GM12873 (cell line): ENCODE results near the gene TINCR.

ENCODE experiments used
- CTCF ChIP-seq: IDR thresholded peaks from 2 replicates; pipeline ENCODE4 v1.5.1; 2012; ENCODE audit warnings: low read depth, mild to moderate bottlenecking, moderate library complexity, low read length, control low read depth; ENCODE audit not compliant: insufficient read depth; ENCODE audit errors: missing control alignments

Gene TINCR

GRCh38 chr19:5554828-5555227 lies 12.9 kb downstream of the TINCR start:
- no peak for TF ChIP-seq CTCF

GRCh38 chr19:5553892-5554291 lies 13.9 kb downstream of the TINCR start:
- TF ChIP-seq CTCF, result no peak

- TF ChIP-seq CTCF, result peak; percentile 47
These were observed 19.9 kb downstream of the TINCR start for GRCh38 chr19:5547881-5548280.

GRCh38 chr19:5545984-5546383 lies 21.8 kb downstream of the TINCR start:
- no peak for TF ChIP-seq CTCF

GRCh38 chr19:5545051-5545450 lies 22.7 kb downstream of the TINCR start:
- TF ChIP-seq CTCF, result no peak

- no peak for TF ChIP-seq CTCF
These were observed 25.1 kb downstream of the TINCR start for GRCh38 chr19:5542665-5543064.

GRCh38 chr19:5541456-5541855 lies 26.3 kb downstream of the TINCR start:
- TF ChIP-seq CTCF, result no peak
